Renal pelvis (tissue), 4 donors: ENCODE results near the gene RNF115. TPM values are rescaled to one million over a fixed set of nuclear protein-coding genes. Genes with fewer than 3 reads are reported as not detected.
"Not testable (repeated sequence)": the region's sequence is repeated elsewhere in the genome, so short reads cannot be mapped to it uniquely, and the experiment has no call there.

ENCODE experiments used
- DNase-seq: peaks from one replicate; pipeline ENCODE4 v3.0.0-alpha.2; 2013
- polyA plus RNA-seq, 3 donors: library from polyadenylated mRNA; unstranded; fragments of 120-200 nt; gene quantifications; one replicate each; pipeline ENCODE4 v1.2.1, GENCODE V29; 2013; ENCODE audit not compliant: insufficient read length in 3 of 3

Gene RNF115
- polyA plus RNA-seq, 3 donors, result 12.4 to 21.9 (median 20.7) TPM

- DNase-seq, result no peak
Measured at GRCh38 chr1:145784409-145784808, 39.5 kb downstream of the RNF115 start.

DNA sequence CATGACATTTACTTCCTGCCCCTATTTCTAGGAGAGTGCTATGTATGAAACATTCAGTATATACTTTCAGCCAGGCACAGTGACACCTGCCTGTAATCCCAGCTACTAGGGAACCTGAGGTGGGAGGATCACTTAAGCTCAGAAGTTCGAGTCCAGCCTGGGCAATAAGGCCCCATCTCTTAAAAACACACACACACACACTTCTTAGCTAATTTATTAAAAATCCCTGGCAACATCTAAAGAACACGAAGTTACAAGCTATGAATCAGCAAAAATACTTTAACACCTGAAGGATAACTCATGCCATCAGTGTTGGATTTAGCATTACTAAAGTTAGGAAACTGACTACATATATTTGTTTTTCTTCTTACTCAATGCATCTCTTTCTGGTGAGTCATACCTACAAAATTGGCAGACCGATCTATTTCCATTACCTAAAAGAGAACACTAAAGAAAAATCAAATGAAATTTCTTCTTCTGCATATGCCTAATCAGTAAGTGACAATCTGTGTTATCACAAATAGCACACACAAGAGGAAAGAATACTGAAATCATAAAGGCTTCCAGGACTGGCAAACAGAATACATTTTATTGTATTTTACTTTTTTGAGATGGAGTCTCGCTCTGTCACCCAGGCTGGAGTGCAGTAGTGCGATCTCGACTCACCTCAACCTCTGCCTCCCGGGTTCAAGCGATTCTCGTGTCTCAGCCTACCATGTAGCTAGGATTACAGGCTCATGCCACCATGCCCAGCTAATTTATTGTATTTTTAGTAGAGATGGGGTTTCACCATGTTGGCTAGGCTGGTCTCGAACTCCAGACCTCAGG is 41.4 kb downstream of the RNF115 start:
- no peak for DNase-seq

DNA sequence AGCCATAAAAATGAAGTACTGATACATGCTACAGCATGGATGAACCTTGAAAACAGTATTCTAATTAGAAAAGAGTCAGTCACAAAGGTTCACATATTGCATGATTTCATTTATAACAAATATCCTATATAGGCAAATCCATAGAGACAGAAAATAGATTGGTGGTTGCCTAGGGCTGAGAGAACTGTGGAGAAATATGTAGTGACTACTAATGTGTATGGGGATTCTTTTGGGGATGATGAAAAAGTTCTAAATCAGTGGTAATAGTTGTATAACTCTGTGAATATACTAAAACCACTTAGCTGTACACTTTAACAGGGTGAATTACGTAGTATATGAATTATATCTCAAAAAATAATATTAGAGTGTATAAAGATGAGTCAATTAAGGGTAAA is 45.8 kb downstream of the RNF115 start:
- no peak for DNase-seq

- no peak for DNase-seq
Measured at GRCh38 chr1:145777357-145778145, 46.3 kb downstream of the RNF115 start.

GRCh38 chr1:145773423-145773822 is 50.5 kb downstream of the RNF115 start:
- no peak for DNase-seq

GRCh38 chr1:145771056-145771455 is 52.8 kb downstream of the RNF115 start:
- no peak for DNase-seq

GRCh38 chr1:145768004-145768403 is 55.9 kb downstream of the RNF115 start:
- DNase-seq, result not testable (repeated sequence)

- not testable (repeated sequence) for DNase-seq
Measured at GRCh38 chr1:145766926-145767325, 57.0 kb downstream of the RNF115 start.

GRCh38 chr1:145765585-145766360 is 58.1 kb downstream of the RNF115 start:
- not testable (repeated sequence) for DNase-seq

- DNase-seq, result not testable (repeated sequence)
Measured at GRCh38 chr1:145765127-145765526, 58.8 kb downstream of the RNF115 start.

DNA sequence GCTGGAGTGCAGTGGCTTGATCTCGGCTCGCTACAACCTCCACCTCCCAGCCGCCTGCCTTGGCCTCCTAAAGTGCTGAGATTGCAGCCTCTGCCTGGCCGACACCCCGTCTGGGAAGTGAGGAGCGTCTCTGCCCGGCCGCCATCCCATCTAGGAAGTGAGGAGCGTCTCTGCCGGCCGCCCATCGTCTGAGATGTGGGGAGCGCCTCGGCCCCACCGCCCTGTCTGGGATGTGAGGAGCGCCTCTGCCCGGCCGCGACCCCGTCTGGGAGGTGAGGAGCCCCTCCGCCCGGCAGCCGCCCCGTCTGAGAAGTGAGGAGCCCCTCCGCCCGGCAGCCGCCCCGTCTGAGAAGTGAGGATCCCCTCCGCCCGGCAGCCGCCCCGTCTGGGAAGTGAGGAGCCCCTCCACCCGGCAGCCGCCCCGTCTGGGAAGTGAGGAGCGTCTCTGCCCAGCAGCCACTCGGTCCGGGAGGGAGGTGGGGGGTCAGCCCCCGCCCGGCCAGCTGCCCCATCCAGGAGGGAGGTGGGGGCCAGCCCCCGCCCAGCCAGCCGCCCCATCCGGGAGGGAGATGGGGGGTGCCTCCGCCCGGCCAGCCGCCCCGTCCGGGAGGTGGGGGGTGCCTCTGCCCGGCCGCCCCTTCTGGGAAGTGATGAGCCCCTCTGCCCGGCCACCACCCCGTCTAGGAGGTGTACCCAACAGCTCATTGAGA is 59.5 kb downstream of the RNF115 start:
- not testable (repeated sequence) for DNase-seq

- not testable (repeated sequence) for DNase-seq
Measured at GRCh38 chr1:145762001-145762400, 61.9 kb downstream of the RNF115 start.

- DNase-seq, result not testable (repeated sequence)
Measured at GRCh38 chr1:145761498-145761897, 62.4 kb downstream of the RNF115 start.

GRCh38 chr1:145760395-145760949 is 63.4 kb downstream of the RNF115 start:
- DNase-seq, result not testable (repeated sequence)

DNA sequence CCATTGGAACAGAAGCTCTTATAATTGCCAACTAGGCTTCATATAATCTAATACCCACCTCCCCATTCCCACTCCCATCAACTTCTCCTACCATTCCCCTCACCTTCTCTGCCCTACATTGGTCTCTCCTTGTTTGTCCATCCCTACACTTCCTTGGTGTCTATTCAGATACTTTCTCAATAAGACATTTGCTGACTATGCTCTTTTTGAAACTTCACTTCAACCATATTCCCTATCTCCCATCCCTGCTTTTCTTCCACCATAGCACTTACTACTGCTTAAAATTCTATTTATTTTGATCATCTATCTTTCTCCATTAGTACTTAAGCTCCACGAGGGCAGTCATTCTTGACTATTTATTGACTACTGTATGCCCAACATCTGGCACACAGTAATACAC is 64.2 kb downstream of the RNF115 start:
- no peak for DNase-seq

DNA sequence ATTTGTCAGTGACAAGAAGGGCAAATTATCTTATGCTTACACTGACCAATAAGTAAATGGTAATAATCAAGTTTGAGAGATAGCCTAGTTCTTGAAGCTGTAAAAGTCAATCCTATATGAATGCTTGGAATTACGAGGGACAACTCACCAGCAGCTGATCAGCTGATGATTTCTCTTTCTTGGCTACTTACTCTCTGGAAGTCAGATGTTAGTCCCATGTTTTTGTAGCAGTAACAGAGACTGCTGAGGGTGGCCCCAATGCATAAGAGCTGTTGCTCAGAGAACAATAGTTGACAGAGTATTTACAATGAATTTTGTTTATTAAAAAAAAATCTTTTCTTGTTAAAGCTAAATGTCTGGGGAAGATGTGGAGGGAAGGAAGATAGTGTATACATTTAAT is 65.3 kb downstream of the RNF115 start:
- DNase-seq, result no peak

DNA sequence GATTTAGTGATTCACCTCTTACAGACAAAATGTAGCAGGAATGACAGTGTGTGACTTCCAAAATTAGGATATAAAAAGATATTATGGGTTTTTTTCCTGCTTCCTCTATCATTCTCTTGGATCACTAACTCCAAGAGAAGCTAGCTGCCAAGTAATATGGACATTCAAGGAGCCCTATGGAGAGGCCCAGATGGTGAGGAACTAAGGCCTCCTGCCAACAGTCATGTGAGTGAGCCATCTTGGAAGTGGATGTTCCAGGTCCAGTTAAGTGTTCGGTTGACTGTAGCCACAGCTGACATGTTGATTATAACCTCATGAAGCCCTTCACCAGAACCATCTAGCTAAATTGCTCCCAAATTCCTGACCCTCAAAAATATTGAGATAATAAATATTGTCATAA is 65.8 kb downstream of the RNF115 start:
- no peak for DNase-seq

DNA sequence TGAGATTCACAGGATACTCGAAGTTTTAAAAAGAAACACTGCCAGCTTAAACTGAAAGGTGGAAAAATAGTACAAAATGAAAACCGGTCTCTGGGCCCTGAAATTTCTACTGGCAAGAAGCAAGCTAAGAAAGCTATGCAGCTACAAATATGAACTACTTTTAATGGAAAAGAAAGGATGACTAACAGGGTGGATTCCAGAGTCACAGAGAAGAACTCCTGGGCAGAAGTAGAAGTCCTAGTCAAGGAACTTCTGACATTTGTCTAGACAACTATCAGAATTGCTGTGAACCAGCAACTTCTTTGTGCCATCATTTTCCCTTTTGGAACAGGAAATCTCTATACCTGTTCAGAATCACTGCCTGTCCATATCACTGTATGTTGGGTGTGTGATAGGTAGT is 66.5 kb downstream of the RNF115 start:
- DNase-seq, result no peak

- no peak for DNase-seq
Measured at GRCh38 chr1:145751491-145752037, 72.3 kb downstream of the RNF115 start.

DNA sequence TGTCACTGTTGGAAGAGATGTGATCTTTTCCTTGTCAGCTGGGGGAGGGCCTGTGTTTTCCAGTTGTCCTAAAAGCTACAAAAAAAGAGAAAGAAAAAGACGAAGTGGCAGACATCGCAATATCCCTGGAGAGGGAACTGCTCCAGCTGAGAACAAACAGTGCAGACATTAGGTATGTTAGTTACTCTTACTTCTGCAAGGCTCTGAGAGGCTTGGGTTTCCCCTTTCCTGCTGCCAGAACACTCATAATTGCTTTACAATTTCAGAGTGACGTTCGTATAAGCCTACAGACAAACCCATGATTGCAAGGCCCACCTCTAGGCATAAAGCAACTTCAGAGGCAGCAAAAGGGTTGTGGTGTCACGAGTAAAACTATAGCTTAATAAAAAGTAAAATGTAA is 73.5 kb downstream of the RNF115 start:
- no peak for DNase-seq
